Panc1 (cell line): ENCODE results near the gene CDC5L.
"Not testable (repeated sequence)": the region's sequence is repeated elsewhere in the genome, so short reads cannot be mapped to it uniquely, and the experiment has no call there.

Experiments used
- SIN3A ChIP-seq: IDR thresholded peaks from 2 replicates; pipeline ENCODE4 v1.6.1; 2012; ENCODE audit warnings: low read depth, mild to moderate bottlenecking, low read length, moderate library complexity, borderline replicate concordance; ENCODE audit not compliant: insufficient read depth
- TF ChIP-seq, protein P1 (sequence below): fragments of 450-650 bp; IDR thresholded peaks from 2 replicates; pipeline ENCODE4 v1.5.1; 2017; ENCODE audit warnings: mild to moderate bottlenecking
- TF ChIP-seq, protein P2 (sequence below), 2 experiments: IDR thresholded peaks; 2 replicates each; pipeline ENCODE4 v1.6.1; 2011 to 2012; ENCODE audit warnings: low read depth in 2 of 2, control low read depth in 1 of 2, low read length in 1 of 2, mild to moderate bottlenecking in 1 of 2, moderate library complexity in 1 of 2; ENCODE audit not compliant: insufficient read depth in 1 of 2

DNA sequence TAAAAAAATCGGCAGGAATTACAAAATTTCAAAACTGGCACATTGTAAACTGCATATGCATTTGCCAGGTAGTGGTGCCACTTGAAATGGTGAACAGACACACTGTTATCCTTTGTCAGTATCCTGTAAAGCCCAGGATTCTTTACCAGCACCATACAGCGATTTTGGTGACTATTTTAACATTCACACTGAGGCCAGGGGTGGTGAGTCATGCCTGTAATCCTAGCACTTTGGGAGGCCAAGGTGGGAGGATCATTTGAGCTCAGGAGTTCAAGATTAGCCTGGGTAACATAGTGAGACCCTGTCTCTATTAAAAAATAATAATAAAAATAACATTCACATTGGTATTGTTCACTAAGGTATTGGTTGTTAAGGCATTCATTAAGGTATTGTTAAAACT lies 61.7 kb downstream of the CDC5L start:
- TF ChIP-seq, protein P1, sequence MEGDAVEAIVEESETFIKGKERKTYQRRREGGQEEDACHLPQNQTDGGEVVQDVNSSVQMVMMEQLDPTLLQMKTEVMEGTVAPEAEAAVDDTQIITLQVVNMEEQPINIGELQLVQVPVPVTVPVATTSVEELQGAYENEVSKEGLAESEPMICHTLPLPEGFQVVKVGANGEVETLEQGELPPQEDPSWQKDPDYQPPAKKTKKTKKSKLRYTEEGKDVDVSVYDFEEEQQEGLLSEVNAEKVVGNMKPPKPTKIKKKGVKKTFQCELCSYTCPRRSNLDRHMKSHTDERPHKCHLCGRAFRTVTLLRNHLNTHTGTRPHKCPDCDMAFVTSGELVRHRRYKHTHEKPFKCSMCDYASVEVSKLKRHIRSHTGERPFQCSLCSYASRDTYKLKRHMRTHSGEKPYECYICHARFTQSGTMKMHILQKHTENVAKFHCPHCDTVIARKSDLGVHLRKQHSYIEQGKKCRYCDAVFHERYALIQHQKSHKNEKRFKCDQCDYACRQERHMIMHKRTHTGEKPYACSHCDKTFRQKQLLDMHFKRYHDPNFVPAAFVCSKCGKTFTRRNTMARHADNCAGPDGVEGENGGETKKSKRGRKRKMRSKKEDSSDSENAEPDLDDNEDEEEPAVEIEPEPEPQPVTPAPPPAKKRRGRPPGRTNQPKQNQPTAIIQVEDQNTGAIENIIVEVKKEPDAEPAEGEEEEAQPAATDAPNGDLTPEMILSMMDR: not testable (repeated sequence)
- TF ChIP-seq, protein P2, sequence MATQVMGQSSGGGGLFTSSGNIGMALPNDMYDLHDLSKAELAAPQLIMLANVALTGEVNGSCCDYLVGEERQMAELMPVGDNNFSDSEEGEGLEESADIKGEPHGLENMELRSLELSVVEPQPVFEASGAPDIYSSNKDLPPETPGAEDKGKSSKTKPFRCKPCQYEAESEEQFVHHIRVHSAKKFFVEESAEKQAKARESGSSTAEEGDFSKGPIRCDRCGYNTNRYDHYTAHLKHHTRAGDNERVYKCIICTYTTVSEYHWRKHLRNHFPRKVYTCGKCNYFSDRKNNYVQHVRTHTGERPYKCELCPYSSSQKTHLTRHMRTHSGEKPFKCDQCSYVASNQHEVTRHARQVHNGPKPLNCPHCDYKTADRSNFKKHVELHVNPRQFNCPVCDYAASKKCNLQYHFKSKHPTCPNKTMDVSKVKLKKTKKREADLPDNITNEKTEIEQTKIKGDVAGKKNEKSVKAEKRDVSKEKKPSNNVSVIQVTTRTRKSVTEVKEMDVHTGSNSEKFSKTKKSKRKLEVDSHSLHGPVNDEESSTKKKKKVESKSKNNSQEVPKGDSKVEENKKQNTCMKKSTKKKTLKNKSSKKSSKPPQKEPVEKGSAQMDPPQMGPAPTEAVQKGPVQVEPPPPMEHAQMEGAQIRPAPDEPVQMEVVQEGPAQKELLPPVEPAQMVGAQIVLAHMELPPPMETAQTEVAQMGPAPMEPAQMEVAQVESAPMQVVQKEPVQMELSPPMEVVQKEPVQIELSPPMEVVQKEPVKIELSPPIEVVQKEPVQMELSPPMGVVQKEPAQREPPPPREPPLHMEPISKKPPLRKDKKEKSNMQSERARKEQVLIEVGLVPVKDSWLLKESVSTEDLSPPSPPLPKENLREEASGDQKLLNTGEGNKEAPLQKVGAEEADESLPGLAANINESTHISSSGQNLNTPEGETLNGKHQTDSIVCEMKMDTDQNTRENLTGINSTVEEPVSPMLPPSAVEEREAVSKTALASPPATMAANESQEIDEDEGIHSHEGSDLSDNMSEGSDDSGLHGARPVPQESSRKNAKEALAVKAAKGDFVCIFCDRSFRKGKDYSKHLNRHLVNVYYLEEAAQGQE (IDR thresholded peaks at IDR 0.05; ENCODE audit: insufficient read depth in 1 of 2, low read depth in 2 of 2, low read length in 1 of 2): not testable (repeated sequence)
- TF ChIP-seq SIN3A: not testable (repeated sequence)
